Panc1 (cell line): Measurements from ENCODE around the gene CDC42. TPM values are rescaled to one million over a fixed set of nuclear protein-coding genes. Genes with fewer than 3 reads are reported as not detected.

ENCODE experiments used
- ATAC-seq: fragments of 200-7000 bp; cut with Tn5 transposase; 2 replicates; pipeline ENCODE4 v1.9.1; 2020; ENCODE audit warnings: mild to moderate bottlenecking, moderate library complexity
- BruUV-seq: library from RNA; stranded (reverse); fragments of 400-500 nt; replicated peaks from 2 replicates; lab custom pipeline; 2021; lab: Mats Ljungman, UMichigan
- CTCF ChIA-PET: fragments of 300-600 bp; sonication (Branson Sonifier 250); formaldehyde crosslinking; loops from one replicate; lab custom pipeline; 2022; ENCODE audit warnings: antibody characterized with exemption; lab: Charles Lee
- POLR2A ChIA-PET: fragments of 300-600 bp; sonication (Branson Sonifier 250); formaldehyde crosslinking; loops from one replicate; lab custom pipeline; 2022; ENCODE audit warnings: antibody characterized with exemption; lab: Charles Lee
- DNase-seq: peaks from one replicate; pipeline ENCODE4 v3.0.0-alpha.2; 2010; ENCODE audit warnings: low read depth, low spot score
- H3K27ac ChIP-seq: 2 replicates; pipeline ENCODE4 v1.5.1; 2011; ENCODE audit warnings: mild to moderate bottlenecking, low read length, inconsistent platforms
- H3K27me3 ChIP-seq: fragments of 200-500 bp; sonication (Bioruptor generic); 2 replicates; pipeline ENCODE4 v1.6.0; 2014; ENCODE audit warnings: low read length, inconsistent platforms; ENCODE audit not compliant: control insufficient read depth, insufficient read depth
- H3K36me3 ChIP-seq: fragments of 200-500 bp; sonication (Bioruptor generic); 2 replicates; pipeline ENCODE4 v1.5.1; 2014; ENCODE audit warnings: inconsistent platforms, mild to moderate bottlenecking, low read length, moderate library complexity; ENCODE audit not compliant: control insufficient read depth, insufficient read depth
- H3K4me1 ChIP-seq: 2 replicates; pipeline ENCODE4 v1.5.1; 2011; ENCODE audit warnings: inconsistent platforms, mild to moderate bottlenecking, low read length, moderate library complexity; ENCODE audit not compliant: control insufficient read depth, insufficient read depth
- H3K4me3 ChIP-seq, 2 experiments: 2 replicates each; pipeline ENCODE4 v1.5.1; 2011 to 2012; ENCODE audit warnings: low read depth in 2 of 2, low read length in 2 of 2, mild to moderate bottlenecking in 2 of 2, inconsistent platforms in 1 of 2, moderate library complexity in 1 of 2
- H3K9me3 ChIP-seq: fragments of 200-500 bp; sonication (Bioruptor generic); 2 replicates; pipeline ENCODE4 v1.5.1; 2014; ENCODE audit warnings: low read depth, mild to moderate bottlenecking, inconsistent platforms, low read length, moderate library complexity; ENCODE audit not compliant: control insufficient read depth, insufficient read depth
- CTCF ChIP-seq: fragments of 450-650 bp; IDR thresholded peaks from 2 replicates; pipeline ENCODE4 v1.5.1; 2017; ENCODE audit warnings: mild to moderate bottlenecking
- POLR2AphosphoS5 ChIP-seq: IDR thresholded peaks from 2 replicates; pipeline ENCODE4 v1.6.1; 2012; ENCODE audit warnings: mild to moderate bottlenecking, low read depth, low read length, moderate library complexity
- SIN3A ChIP-seq: IDR thresholded peaks from 2 replicates; pipeline ENCODE4 v1.6.1; 2012; ENCODE audit warnings: low read depth, mild to moderate bottlenecking, low read length, moderate library complexity, borderline replicate concordance; ENCODE audit not compliant: insufficient read depth
- TCF7L2 ChIP-seq: IDR thresholded peaks from 2 replicates; pipeline ENCODE4 v1.6.1; 2011; ENCODE audit warnings: mild to moderate bottlenecking, low read depth, low read length, inconsistent platforms
- in situ Hi-C: cut with HindIII; loops from 2 replicates; pipeline ENCODE4 v1.10.0; 2016; ENCODE audit warnings: low sequenced_read_pairs, low pct_unique_long_range_greater_than_20kb
- intact Hi-C: fragments of 100-400 bp; cut with micrococcal nuclease; formaldehyde crosslinking; loops from one replicate; pipeline ENCODE4 v1.10.0; 2022; ENCODE audit not compliant: unreplicated experiment
- total RNA-seq: library from RNA; stranded (reverse); gene quantifications from one replicate; pipeline ENCODE4 v1.2.1, GENCODE V29; 2021; ENCODE audit not compliant: unreplicated experiment
- TF ChIP-seq, protein P1 (sequence below), 2 experiments: IDR thresholded peaks; 2 replicates each; pipeline ENCODE4 v1.6.1; 2011 to 2012; ENCODE audit warnings: low read depth in 2 of 2, control low read depth in 1 of 2, low read length in 1 of 2, mild to moderate bottlenecking in 1 of 2, moderate library complexity in 1 of 2; ENCODE audit not compliant: insufficient read depth in 1 of 2

Gene CDC42
- total RNA-seq, 1 experiment from 2014 or later, result 240 TPM

DNA sequence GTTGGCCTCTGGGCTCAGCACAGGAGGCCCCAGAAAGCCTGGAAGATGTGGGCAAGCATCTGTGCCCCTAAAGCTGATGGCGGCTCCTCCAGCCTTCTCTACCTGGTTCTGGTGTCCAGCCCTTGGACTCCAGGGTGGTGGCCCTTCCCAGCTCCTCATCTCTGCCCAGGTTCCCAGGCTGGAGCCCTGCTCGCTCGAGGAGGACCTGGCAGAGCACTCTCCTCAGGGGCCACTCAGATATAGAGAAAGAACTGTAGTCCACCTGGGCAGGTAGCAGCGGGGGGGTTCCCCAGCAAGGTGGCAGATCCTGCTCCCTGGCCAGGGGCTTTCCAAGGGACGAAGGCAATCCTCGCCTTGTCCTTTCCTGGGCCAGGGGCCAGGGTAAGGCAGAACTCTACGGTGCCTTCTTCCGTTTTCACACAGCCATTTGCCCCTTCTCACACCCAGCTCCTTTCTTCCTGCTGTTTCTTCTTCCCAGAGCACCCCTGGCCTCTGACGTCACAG is 71.4 kb downstream of the CDC42 start:
- Histone ChIP-seq H3K9me3 (no peaks in the 10 kb centered on the region), H3K27me3 (no peaks in the 10 kb centered on the region), H3K4me1 (peaks cover 4% of the 10 kb centered on the region; the same call in 1 of the 2 replicates), H3K4me3 (no peak overlapping the region), H3K27ac (no peak overlapping the region), H3K36me3 (no peaks in the 10 kb centered on the region)
- no peak for TF ChIP-seq CTCF
- no peak for TF ChIP-seq TCF7L2
- TF ChIP-seq SIN3A, result no peak
- TF ChIP-seq, protein P1, sequence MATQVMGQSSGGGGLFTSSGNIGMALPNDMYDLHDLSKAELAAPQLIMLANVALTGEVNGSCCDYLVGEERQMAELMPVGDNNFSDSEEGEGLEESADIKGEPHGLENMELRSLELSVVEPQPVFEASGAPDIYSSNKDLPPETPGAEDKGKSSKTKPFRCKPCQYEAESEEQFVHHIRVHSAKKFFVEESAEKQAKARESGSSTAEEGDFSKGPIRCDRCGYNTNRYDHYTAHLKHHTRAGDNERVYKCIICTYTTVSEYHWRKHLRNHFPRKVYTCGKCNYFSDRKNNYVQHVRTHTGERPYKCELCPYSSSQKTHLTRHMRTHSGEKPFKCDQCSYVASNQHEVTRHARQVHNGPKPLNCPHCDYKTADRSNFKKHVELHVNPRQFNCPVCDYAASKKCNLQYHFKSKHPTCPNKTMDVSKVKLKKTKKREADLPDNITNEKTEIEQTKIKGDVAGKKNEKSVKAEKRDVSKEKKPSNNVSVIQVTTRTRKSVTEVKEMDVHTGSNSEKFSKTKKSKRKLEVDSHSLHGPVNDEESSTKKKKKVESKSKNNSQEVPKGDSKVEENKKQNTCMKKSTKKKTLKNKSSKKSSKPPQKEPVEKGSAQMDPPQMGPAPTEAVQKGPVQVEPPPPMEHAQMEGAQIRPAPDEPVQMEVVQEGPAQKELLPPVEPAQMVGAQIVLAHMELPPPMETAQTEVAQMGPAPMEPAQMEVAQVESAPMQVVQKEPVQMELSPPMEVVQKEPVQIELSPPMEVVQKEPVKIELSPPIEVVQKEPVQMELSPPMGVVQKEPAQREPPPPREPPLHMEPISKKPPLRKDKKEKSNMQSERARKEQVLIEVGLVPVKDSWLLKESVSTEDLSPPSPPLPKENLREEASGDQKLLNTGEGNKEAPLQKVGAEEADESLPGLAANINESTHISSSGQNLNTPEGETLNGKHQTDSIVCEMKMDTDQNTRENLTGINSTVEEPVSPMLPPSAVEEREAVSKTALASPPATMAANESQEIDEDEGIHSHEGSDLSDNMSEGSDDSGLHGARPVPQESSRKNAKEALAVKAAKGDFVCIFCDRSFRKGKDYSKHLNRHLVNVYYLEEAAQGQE (IDR thresholded peaks at IDR 0.05; ENCODE audit: insufficient read depth in 1 of 2, low read depth in 2 of 2, low read length in 1 of 2), result no peak
- no peak; the same call in 1 of the 2 replicates for TF ChIP-seq POLR2AphosphoS5
- in situ Hi-C loops (no loop called here), intact Hi-C loops (no loop called here)
- BruUV-seq, result no TSS peak
- ChIA-PET POLR2A (no interaction called here), CTCF (no interaction called here)
- no peak for ATAC-seq
- DNase-seq, result no peak

GRCh38 chr1:22124592-22125229 is 72.2 kb downstream of the CDC42 start:
- no TSS peak for BruUV-seq

More at GRCh38 chr1:22124592-22125229, 72.2 kb downstream of the CDC42 start:
- CTCF ChIA-PET, result no interaction called here
- Histone ChIP-seq H3K36me3 (no peaks in the 10 kb centered on the region), H3K27me3 (no peaks in the 10 kb centered on the region), H3K4me1 (peaks cover 4% of the 10 kb centered on the region; the same call in 1 of the 2 replicates), H3K9me3 (no peaks in the 10 kb centered on the region), H3K27ac (no peak overlapping the region), H3K4me3 (no peak overlapping the region)
- intact Hi-C loops (no loop called here), in situ Hi-C loops (no loop called here)
- POLR2A ChIA-PET, result no interaction called here
- no peak for DNase-seq
- TF ChIP-seq CTCF (no peak), TCF7L2 (no peak), SIN3A (no peak)
- TF ChIP-seq, protein P1 (IDR thresholded peaks at IDR 0.05; ENCODE audit: insufficient read depth in 1 of 2, low read depth in 2 of 2, low read length in 1 of 2), result no peak
- ATAC-seq, result no peak
